ENCODE data around the gene DAAM1.

The DAAM1 gene

DNA sequence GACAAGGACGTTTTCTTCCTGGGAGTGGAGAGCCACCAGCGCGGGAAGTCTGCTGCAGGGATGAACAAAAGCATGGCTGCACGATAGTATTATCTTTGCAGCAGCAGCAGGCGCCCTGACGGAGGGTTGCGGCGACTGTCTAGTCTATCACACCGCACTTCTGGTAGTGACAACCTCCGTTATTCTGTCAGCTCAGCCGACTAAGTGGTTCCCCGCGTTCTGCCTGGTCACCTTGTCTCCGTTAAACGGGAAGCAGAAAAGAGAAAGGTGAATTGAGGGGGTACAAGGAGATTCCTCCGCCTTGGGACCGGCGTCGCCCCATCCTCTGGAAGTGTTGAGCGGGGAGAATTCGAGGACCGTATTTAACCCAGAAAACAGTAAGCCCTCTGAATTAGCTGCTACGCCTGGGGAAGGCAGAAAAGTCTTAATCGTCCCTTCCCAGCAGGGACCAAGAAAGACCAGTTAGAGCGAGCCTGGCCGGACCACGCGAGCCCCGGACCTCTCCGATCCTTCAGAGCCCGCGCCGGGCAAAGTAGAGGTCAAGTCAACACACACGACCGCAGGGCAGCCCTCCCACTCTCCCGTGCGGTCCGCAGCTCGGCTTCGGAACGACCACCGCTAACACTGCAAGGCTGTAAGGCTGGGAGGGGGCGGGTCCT is 536 bp upstream of the DAAM1 start:
- peak; percentile 7 to 17 for DNase-seq (ENCODE audit: low read depth in 2 of 2)

DNA sequence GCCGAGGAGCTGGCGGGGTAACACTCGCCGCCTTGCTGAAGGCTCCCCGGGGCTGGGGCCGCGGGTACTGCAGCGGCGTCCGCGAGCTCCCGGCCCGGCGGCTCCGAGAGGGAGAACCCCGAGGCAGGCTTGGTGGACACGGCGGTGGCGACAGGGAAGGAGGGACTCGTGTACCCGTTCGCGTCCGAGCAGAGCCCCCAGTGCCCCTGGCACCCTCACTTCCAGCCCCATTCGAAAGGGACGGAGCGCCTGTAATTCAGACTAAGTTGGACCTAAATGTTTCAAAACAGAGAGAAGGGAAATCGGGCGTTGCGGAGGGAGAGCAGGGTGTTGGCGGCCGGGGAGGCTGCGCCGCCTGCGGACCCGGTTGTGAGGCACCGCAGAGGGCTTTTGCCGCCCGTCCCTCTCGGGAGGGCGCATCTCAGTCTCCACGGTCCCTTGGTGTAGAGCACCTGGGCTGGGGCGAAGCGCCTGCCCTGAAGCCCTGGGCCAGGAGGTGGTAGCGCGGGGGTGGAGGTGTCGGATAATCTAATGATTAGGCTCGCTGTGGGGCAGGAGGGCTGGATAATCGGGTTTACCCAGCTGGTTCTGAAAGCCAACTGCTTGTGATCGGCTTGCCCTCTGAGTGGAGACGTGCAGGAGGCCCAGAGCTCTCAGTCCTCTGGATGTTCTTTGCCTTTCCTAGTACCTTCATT is 771 bp downstream of the DAAM1 start:
- peak; percentile 14 for DNase-seq (ENCODE audit: low read depth in 2 of 2)

DNA sequence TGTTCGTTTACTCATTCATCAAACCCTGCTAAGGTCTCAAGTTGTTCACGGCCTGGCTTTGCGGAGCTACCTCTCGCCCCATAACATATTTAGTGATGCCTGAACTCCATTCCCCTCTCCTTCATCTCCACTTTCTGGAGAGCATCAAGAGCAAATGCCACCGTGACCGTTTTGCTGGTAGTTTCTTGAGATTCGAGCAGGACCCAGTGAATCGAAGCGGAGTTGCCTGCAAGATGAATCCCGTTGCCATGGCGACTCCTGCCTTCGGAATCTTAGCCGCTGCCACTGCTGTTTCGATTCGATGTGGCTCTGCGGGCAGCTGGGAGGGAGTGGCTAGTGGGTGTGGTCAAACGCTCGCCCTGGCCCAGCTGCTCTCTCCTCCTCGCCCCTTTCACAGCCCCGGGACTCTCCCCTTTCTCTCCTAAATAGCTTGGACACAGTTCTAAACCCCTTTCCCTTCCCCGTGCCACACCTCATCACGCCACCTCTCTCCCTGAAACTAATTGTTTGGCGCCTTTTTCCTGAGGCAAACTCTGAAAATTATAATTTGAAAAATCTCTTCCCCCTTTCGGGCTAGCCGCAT is 1.4 kb downstream of the DAAM1 start:
- DNase-seq (ENCODE audit: low read depth in 2 of 2), result peak; percentile 22 to 25

DNA sequence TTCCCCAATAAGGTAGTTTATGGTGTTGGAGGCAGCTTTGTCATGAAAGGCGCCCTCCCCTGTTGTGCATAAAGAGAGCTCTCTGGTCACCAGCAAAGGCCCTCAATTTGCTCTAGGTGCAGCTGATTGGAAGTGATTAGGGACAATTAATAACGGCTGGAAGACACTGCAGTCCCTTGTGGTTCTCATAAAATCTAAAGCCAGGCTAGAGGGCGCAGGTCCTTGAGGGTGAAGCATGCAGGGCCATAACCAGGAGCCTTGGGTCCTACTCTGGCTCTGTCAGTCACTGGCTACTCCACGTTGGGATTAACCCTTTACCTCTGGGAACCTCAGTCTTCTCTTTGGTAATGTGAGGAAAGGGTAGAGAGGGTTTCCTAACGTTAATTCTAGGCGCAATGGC is 1.9 kb downstream of the DAAM1 start:
- no peak for DNase-seq (ENCODE audit: low read depth in 2 of 2)

DNA sequence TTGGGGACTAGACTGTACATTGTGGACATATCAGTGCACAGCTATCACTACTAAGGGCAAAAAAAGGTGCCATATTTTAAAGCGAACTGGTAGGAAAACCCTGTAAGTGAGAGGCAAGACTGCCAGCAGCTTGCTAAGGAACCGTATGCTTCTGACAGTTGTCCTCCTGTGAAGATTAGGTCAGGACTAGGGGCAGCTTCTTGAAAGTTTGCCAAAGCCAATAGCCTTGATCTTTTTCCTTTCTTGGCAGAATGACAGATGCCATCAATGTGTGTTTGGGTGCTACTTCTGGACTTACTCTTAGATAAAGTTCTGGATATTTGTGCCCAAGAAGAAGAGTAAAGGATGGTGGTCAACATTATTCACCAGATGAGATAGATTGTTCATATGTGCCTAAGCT is 7.4 kb downstream of the DAAM1 start:
- DNase-seq (ENCODE audit: low read depth in 2 of 2), result no peak

DNA sequence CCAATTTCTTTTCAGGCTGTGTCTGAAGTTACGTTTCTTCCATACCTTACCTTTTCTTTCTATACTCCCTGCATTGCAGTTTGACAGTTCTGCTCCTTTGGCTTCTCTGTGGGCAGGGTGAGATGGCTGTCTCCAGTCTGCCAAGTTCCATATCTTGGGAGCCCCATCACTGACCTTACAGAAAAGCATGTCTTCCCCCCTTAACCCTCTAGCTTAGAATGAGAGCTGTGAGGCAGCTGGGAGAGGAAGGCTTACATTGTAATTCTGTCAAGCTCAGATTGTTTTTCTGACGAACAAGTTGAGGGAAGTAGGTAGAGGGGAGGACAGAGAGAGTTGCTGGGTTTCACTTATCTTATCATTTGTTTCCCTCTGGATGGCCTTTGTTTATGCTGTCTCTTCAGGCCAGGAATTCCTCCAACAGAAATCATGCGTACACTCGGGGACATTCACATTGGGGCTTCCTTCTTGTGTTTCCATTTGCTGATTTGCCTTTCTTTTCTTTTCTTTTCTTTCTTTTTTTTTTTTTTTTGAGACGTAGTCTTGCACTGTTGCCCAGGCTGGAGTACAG is 9.3 kb downstream of the DAAM1 start:
- no peak for DNase-seq (ENCODE audit: low read depth in 2 of 2)

DNA sequence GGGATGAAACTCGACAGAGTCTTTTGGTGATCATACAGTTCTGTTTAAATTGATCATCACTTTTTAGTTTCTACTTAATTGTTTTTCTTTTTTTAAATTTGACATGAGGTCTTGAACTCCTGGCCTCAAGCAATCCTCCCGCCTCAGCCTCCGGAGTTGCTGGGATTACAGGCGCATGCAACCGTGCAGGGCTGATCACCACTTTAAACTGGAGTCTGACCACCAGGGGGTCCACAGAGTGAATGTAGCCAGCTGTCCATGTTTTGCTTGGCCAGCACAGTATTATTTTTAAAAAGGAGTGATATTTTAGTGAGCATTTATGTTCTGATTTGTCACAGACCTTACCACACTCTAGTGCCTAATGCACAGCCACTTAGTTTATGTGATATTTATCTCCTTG is 10.7 kb downstream of the DAAM1 start:
- DNase-seq (ENCODE audit: low read depth in 2 of 2), result no peak

DNA sequence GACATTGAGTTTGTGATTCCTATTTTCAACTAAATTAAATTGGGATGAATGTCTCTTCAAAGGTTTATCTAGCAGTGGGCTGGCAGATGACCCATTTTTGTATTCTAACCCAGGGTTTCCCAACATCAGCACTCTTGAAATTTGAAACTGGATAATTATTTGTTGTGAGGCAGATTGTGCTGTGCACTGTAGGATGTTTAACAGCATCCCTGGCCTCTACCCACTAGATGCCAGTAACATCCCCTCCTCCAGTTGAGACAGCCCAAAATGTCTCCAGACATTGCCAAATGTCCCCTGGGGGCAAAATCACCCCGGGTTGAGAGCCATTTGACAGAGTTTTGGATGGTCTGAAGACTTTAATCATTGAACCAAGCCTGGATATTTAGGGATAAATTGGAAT is 11.1 kb downstream of the DAAM1 start:
- DNase-seq (ENCODE audit: low read depth in 2 of 2), result no peak

DNA sequence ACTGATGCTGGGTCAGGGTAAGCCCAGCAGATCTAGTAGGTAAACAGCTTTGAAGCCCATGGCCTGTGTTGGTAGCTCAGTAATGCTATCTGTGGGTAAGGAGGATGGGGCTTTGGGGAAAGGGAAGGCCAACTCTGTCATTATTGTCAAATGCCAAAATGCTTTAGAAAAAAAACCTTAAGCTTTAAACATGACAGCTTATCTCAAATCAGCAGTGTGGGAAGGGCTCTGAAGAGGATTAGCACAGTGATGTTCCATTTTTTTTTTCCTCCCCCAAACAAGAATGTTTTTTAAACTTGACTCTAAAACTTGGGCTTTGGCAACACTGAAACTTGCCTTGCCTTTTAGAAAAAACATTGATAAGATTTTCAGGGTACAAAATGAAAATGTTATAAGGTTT is 11.7 kb downstream of the DAAM1 start:
- no peak for DNase-seq (ENCODE audit: low read depth in 2 of 2)

DNA sequence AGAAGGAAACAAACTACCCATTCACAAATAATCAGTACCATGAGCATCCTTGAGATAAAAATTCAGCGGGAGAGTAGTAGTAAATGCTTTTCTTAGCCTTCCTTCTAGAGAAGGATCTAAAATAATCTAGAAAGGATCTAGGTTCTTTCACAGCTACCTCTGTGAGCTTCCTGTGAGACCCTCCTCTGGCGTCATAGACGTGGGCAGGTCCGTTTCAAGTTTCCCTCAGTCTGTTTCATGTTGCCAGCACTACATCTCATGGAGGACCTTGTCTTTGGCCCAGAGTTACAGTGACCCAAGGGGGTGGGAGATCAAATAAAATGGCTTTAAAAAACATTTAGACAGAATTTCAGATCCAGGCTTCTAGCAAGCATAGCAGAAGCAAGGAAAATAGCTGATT is 13.6 kb downstream of the DAAM1 start:
- DNase-seq (ENCODE audit: low read depth in 2 of 2), result no peak

DNA sequence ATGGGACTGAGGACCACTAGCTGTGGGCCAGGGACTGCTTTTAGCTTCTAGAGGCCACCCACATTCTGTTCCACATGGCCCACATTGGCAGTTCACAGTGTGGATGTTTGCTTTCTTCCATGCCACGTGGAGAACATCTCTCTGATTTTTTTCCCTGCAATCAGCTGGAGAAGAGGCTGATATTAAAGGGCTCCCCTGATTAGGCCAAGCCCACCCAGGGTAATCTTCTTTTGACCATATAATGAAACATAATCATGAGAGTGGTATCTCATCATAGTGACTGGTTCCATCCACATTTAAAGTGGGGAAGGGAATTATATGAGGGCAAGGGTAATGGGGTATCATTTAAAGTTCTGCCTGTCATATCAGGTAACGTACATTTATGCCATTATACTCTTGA is 15.8 kb downstream of the DAAM1 start:
- no peak for DNase-seq (ENCODE audit: low read depth in 2 of 2)

DNA sequence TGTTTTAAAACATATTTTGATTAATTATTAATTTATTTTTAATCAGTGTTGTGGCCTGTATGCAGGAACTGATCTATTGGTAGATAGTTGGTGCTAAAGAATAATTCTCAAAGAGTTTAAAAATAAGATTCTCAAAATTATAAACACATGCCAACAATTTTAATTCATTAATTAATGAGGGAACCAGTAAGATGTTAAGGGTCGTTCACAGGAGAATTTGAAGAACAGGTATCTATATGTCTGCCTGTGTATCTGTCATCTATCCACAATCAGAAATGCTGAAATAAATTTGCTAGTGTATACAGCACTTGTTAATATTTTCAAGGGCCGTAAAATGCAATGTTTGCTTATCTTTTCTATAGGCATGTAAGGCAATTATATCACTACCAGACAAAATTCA is 18.4 kb downstream of the DAAM1 start:
- no peak for DNase-seq (ENCODE audit: low read depth in 2 of 2)

DNA sequence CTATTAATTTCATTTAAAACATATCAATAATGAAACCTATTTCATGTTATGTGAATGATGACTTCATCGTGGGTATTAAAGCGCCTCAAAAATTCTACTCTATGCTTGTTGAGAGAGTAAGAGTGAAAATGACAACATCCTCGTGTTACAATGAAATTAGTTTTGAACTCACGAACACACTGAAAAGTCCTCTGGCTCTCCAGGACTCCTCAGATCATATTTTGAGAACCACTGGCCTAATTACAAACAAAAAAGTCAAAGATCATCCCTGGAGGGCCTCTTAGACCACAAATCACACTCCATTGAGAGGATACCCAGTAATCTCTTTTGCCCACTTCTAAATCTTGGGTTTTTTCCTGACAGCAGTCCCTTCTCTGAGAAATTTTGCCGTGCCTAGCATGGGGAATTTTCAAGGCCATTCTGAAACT is 19.1 kb downstream of the DAAM1 start:
- DNase-seq (ENCODE audit: low read depth in 2 of 2), result no peak

DNA sequence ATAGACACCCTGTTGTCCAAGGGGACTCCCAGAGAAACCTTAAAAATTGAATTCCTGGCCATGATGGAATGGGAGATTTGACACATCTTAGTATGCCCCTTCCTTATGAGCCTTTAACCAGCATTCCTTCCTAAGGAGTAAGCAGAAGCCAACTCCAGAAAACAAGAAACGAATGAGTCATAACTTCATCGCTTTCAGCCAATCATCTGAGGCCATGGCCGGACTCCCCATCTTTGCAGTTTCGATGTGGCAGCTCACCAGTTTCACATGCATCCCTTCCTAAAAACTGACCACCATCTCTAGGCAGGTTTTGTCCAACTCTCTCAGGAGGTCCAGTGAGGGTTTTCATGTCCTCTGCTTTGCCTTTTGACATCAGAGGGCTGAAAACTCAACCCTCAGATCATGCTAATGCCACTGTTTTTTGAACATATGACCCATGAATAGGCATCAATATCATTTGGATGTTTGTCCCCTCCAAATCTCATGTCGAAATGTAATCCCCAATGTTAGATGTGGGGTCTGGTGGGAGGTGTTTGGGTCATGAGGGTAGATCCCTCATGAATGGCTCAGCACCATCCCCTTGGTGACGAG is 19.9 kb downstream of the DAAM1 start:
- DNase-seq (ENCODE audit: low read depth in 2 of 2), result no peak

DNA sequence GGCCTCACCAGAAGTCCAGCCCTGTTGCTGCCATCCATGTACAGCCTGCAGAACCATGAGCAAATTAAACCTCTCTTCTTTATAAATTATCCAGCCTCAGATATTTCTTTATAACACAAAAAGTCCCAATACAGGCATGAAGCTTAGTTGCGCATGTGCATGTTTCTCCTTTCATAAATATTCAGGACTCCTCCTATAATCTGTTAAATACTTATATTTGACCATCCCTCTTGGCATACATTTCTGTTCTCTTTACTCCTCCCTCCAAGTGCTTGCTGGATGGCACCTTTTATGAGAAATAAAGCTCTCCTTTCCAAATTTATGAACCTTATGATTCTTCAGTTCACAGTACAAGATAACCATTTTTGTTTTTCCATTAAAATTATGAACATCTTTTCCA is 20.5 kb downstream of the DAAM1 start:
- no peak for DNase-seq (ENCODE audit: low read depth in 2 of 2)

DNA sequence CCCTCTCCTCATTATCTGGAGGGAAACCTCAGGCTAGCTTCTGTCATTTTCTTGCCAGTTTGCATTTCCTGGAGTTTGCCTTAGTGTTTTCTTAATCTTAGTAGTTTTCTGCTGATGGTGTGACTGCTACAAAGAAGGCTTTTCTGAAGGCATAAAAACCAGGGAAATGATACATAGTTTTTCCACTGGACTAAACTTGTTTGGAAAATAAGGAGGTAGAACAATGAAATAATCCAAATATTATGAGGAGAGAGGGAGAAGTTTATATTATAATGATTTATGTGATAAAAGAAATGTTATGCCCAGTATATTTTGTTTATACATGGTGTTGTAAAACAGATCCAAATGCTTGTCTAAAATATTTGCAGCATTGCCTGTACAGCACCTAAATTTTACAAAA is 22.2 kb downstream of the DAAM1 start:
- DNase-seq (ENCODE audit: low read depth in 2 of 2), result no peak

DNA sequence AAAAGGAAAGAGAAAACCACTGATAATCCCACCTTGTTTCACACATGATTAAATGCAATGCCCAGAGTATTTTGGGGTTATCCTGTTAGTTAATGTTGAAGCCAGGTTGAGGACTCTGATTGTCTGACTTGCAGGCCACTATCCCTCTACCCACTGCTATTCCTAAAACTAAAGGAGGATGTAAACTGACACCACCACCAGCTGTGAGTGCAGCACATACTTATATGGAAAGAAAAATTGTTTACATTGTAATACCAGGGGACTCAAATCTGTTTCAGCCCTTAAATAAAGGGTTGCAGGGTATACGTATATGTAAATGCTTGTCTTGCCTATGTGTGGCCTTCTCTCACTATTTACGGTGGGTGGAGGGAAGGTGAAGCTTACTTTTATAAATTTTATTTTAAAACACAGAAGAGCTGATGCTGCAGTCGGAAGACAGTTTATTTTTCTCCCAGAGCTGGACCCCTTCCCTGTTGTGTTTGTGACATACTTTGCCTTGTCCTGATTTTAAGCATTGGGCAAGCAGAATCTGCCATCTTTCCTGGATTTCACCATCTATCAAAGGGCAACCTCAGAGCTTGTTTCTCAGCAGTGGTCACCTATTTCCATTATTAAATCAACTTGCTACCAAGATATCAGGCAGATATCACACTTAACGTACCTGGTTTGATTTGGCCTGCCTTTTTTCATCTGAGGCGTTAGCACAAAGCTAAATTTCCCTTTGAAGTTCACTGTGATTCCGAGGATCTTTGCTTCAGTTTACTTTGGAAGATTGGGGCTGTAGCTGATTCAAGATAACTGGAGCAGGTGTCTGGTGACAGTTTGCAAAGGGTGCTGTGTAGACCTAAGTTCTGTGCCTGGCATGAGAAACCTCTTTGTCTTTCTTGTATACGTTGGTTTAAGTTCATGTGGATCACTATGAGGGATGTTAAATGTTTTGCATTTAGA is 25.2 kb downstream of the DAAM1 start:
- DNase-seq (ENCODE audit: low read depth in 2 of 2), result no peak

DNA sequence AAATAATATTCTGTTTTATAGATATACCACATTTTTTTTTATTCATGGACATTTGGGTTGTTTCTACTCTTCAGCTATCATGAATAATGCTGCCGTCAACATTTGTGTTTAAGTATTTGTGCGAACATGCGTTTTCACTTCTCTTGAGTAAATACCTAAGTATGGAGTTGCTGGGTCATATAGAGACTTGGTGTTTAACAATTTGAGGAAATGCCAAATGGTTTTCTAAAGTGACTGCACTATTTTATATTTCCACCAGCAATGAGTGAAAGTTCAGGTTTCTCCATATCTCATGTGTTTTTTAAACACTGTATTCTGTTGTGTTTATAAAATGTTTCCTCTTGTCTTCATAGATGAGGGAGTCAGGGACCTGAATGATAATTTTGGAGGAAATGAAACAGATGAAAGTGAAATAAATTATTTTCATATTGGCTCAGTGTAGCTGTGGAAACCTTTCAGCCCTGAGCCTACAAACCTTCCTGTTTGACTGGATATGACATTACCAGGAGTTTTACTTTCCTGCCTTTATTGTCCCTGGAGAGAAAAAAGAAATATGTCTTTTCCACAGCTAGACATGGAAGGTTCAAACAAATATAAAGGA is 26.3 kb downstream of the DAAM1 start:
- DNase-seq (ENCODE audit: low read depth in 2 of 2), result no peak

DNA sequence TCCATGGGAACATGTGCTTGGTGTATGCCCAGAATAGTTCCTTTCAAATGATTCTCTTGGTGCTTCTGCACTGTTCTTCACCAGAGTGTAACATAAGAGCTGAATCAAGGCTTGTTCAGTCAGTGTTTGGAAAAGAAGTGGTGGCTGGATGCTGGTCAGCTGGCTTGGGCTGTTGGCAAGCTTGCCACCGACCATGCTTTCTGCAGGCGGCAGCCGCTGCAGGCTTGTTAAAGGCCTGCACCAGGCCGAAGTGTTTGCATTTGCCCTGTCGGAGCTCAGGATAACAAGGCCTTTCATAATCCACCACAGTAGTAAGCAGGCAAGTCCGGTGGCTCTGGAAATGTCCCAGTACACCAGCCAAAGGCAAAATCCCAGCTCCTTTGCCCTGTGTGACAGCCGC is 26.9 kb downstream of the DAAM1 start:
- no peak for DNase-seq (ENCODE audit: low read depth in 2 of 2)

DNA sequence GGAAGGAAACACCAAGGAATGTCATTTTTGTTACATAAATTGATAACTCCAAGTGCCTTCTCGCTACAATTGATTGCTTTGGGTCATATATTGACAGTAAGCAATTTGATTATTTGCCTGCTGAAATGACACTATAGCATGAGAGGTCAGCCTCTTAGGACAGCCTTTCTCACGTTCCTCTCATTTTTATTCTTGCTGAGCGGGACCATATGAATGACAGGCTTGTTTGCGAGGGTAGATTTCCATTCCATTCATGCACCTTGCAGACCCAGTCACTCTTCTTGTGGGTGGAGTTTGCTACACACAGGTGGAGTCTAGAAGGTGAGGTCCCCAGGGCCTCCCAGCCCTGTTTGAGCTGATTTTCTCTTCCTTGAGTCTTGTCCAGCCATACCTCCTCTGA is 27.3 kb downstream of the DAAM1 start:
- DNase-seq (ENCODE audit: low read depth in 2 of 2), result no peak

DNA sequence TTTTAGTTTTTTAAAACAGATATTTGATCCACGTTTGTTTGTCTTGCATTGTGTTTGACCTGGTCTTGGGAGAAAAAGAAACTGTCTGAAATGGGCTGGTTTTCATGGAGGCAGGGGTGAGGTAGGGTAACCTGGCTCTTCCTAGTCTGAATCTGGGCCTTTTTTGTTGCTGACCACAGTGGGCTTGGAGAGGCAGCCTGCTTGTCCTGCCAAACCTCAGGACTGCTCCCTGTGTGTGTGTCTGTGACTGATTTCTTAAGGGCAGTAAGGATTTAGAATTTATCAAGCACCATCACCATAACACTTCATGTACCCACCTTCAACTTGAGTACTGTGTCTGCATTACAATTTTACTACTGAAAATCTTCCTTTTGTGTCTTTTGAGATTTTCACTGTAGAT is 28.5 kb downstream of the DAAM1 start:
- no peak for DNase-seq (ENCODE audit: low read depth in 2 of 2)

Measured in stimulated activated CD4-positive, alpha-beta T cell treated with anti-CD3 and anti-CD28 coated beads, Interleukin-1b, Interleukin-23, amount 100 ng/mL, for 4 hours (primary cell).